Measurements from ENCODE around the gene CLTC. TPM values are rescaled to one million over a fixed set of nuclear protein-coding genes. Genes with fewer than 3 reads are reported as not detected.

CLTC gene
- total RNA-seq, 1 donor from 2014 or later = 210 TPM

DNA sequence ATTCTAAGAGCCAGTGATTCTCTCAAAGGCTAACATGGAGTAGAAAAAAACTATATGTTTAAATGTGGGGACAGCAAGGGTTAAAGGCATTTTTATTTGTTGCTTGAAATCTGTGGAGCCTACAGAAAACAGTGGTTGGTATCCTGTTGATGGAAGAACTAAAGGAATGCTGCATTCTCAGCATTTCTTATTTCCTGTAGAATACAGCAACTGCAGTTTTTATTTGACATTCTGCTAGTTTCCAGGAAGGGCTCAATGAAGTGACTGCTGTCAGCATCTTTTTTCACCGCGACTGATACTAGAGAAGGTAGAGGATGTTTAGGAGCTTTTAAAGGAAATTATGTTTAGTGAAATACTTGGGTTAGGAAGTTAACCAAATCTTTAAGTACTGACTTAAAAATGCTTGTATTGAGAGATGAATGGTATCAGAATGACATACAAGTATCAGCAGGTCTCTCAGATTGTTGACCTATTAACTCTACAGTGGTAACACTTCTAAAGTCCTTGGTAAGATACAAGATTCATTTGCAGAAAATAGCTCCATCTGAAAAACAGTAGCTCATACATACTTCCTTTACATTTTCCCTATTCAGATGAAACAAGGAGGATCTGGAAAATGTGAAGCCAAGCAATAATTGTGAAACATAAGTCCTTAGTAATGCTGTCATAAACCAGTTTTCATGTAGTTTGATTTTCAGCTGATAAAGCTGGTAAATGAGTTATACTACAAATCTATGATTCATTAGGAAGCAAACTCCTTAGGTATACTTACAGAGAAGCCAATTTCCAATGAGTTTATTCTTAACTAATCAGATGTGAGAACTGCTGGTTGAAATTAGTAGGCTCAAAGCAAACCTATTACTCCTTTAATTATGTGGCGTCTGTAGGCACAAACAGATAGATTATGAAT is 15.2 kb downstream of the CLTC start:
- no peaks in the 10 kb centered on the region for H3K36me3 ChIP-seq
- TF ChIP-seq, protein P1, sequence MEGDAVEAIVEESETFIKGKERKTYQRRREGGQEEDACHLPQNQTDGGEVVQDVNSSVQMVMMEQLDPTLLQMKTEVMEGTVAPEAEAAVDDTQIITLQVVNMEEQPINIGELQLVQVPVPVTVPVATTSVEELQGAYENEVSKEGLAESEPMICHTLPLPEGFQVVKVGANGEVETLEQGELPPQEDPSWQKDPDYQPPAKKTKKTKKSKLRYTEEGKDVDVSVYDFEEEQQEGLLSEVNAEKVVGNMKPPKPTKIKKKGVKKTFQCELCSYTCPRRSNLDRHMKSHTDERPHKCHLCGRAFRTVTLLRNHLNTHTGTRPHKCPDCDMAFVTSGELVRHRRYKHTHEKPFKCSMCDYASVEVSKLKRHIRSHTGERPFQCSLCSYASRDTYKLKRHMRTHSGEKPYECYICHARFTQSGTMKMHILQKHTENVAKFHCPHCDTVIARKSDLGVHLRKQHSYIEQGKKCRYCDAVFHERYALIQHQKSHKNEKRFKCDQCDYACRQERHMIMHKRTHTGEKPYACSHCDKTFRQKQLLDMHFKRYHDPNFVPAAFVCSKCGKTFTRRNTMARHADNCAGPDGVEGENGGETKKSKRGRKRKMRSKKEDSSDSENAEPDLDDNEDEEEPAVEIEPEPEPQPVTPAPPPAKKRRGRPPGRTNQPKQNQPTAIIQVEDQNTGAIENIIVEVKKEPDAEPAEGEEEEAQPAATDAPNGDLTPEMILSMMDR (IDR thresholded peaks at IDR 0.05) = no peak
- DNase-seq (no peak), ATAC-seq (no peak)
- H3K27me3 ChIP-seq = no peaks in the 10 kb centered on the region
- H3K4me1 ChIP-seq = peaks cover 39% of the 10 kb centered on the region
- no peak overlapping the region for H3K4me3 ChIP-seq
- peak overlapping the region; percentile 56 for H3K27ac ChIP-seq
- no peaks in the 10 kb centered on the region for H3K9me3 ChIP-seq
- intact Hi-C loops (cut with DNase I) = no loop called here

DNA sequence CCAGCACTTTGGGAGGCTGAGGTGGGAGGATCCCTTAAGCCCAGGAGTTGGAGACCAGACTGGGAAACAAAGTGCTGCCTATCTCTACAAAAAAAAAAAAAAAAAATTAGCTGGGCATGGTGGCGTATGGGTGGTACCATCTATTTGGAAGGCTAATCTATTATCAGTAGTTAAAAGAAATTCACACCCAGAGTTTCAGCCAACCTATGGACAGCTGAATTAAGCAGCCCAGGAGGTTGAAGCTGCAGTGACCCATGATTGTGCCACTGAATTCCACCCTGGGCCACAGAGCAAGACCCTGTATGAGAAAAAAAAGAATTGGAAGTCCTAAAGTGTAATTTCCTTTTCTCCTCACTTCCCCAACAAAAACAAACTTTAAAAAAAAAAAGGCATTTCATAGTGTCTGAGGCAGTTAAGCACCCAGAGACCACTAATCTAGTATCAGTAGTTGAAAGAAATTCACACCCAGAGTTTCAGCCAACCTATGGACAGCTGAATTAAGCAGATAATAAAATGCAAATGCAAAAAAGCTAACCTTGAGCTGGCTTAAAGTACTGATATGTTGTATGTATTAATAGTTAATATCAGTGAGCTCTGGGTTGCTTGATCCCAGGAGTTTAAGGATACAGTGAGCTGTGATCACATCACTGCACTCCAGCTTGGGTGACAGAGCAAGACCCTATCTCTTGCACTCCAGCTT is 18.1 kb downstream of the CLTC start:
- TF ChIP-seq, protein P1 (IDR thresholded peaks at IDR 0.05) = no peak
- Histone ChIP-seq H3K4me1 (peaks cover 38% of the 10 kb centered on the region), H3K4me3 (no peak overlapping the region), H3K36me3 (no peaks in the 10 kb centered on the region), H3K27me3 (no peaks in the 10 kb centered on the region), H3K27ac (no peak overlapping the region), H3K9me3 (no peaks in the 10 kb centered on the region)
- intact Hi-C loops (cut with DNase I) = no loop called here
- no peak for DNase-seq
- ATAC-seq = no peak

DNA sequence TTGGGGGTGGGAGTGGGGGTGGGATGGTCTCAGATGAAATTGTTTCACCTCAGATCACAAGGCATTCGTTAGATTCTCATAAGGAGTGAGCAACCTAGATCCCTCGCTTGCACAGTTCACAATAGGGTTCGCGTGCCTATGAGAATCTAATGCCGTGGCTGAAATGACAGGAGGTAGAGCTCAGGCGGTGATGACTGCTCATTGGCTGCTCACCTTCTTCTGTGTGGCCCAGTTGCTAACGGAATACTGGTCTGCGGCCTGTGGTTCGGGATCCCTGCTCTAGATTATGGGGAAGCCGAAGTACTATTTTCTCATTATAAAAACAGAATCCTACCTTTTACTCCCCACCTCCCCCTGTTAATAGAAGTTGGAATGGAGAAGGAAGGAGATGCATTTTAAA is 18.9 kb downstream of the CLTC start:
- ATAC-seq = no peak
- intact Hi-C loops (cut with DNase I) = no loop called here
- peaks cover 44% of the 10 kb centered on the region for H3K4me1 ChIP-seq

DNA sequence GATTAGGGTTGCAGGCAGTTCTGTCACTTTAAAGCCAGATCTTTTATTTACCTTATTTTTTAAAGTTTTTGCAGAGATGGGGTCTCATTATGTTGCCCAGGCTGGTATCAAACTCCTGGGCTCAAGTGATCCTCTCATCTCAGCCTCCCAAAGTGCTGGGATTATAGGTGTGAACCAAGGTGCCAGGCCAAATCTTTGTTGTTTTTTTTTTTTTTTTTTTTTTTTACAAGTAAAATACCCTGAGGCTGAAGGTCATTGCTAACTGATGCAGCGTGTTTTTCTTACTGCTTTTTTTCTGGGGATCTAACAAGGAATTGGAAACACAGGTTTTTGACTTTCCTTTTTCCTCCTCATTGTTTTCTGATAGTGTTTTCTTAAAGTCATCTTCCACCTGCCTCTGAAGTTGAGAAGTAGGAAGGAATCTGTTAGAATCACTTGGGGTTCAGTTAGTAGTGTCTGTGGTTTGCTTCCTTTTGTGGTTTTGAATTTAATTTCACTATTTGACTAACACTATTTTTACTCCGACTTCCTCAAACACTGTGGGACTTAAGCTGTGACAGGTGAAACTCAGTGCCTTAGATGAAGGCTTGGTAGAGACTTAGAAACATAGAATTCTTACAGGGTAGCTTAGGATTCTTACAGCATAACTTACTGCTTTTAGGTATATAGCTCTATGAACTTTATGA is 22.2 kb downstream of the CLTC start:
- TF ChIP-seq, protein P1 (IDR thresholded peaks at IDR 0.05) = no peak
- no peak overlapping the region for H3K27ac ChIP-seq
- no peak overlapping the region for H3K4me3 ChIP-seq
- H3K36me3 ChIP-seq = peaks cover 31% of the 10 kb centered on the region
- DNase-seq = no peak
- no peaks in the 10 kb centered on the region for H3K27me3 ChIP-seq
- no peaks in the 10 kb centered on the region for H3K9me3 ChIP-seq
- ATAC-seq = peak; percentile 62
- intact Hi-C loops (cut with DNase I) = no loop called here
- peaks cover 26% of the 10 kb centered on the region for H3K4me1 ChIP-seq

More for the DNA sequence above, 18.9 kb downstream of the CLTC start:
- Histone ChIP-seq H3K27me3 (no peaks in the 10 kb centered on the region), H3K36me3 (no peaks in the 10 kb centered on the region), H3K4me3 (no peak overlapping the region), H3K27ac (no peak overlapping the region), H3K9me3 (no peaks in the 10 kb centered on the region)
- no peak for DNase-seq
- TF ChIP-seq, protein P1 (IDR thresholded peaks at IDR 0.05) = no peak

DNA sequence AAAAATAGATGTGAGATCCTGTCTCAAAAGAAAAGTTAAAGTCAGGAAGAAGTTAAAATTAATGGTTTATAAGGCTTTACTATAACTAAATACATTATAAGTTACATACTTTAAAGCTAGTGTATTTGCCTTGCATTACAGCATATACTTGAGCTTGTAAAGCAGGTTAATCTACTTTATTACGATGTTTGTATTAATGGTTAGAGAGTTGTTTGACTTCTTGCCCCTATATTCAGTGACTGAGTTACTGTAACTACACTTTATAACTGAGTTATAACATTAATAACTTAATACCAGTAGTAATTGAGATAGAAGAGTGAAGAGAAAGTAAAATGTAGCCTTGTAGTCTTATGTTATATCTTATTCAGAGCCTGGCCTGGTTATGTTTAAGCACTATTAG is 22.9 kb downstream of the CLTC start:
- Histone ChIP-seq H3K27me3 (no peaks in the 10 kb centered on the region), H3K36me3 (peaks cover 37% of the 10 kb centered on the region), H3K27ac (no peak overlapping the region), H3K4me1 (peaks cover 26% of the 10 kb centered on the region), H3K4me3 (no peak overlapping the region), H3K9me3 (no peaks in the 10 kb centered on the region)
- DNase-seq (no peak), ATAC-seq (no peak)
- TF ChIP-seq, protein P1 (IDR thresholded peaks at IDR 0.05) = no peak
- intact Hi-C loops (cut with DNase I) = no loop called here

Data from upper lobe of right lung (tissue), 1 donor.